ENCODE measurements around the gene SLC6A19.

- TF ChIP-seq TAF1 (IDR thresholded peaks at IDR 0.05; ENCODE audit: borderline replicate concordance, low read depth, low read length) (no peak), POLR2A (IDR thresholded peaks at IDR 0.05; ENCODE audit: low read depth, low read length) (no peak)
These were observed 1.5 kb upstream of the SLC6A19 start for GRCh38 chr5:1199649-1200494.

All from GM12892 (cell line).